GM19240 (cell line): ENCODE results near the gene TUBG2.
"Not testable (repeated sequence)": the region's sequence is repeated elsewhere in the genome, so short reads cannot be mapped to it uniquely, and the experiment has no call there.

Experiments used
- DNase-seq: peaks from one replicate; pipeline ENCODE4 v3.0.0; 2011; ENCODE audit warnings: low spot score; ENCODE audit not compliant: insufficient read length

The TUBG2 gene

GRCh38 chr17:42659079-42659931 is at the start of gene TUBG2:
Gene TUBG2, plus strand, starts transcription at chr17:42659284. Its CDS starts 220 bp downstream, at chr17:42659504.
- no peak for DNase-seq

DNA sequence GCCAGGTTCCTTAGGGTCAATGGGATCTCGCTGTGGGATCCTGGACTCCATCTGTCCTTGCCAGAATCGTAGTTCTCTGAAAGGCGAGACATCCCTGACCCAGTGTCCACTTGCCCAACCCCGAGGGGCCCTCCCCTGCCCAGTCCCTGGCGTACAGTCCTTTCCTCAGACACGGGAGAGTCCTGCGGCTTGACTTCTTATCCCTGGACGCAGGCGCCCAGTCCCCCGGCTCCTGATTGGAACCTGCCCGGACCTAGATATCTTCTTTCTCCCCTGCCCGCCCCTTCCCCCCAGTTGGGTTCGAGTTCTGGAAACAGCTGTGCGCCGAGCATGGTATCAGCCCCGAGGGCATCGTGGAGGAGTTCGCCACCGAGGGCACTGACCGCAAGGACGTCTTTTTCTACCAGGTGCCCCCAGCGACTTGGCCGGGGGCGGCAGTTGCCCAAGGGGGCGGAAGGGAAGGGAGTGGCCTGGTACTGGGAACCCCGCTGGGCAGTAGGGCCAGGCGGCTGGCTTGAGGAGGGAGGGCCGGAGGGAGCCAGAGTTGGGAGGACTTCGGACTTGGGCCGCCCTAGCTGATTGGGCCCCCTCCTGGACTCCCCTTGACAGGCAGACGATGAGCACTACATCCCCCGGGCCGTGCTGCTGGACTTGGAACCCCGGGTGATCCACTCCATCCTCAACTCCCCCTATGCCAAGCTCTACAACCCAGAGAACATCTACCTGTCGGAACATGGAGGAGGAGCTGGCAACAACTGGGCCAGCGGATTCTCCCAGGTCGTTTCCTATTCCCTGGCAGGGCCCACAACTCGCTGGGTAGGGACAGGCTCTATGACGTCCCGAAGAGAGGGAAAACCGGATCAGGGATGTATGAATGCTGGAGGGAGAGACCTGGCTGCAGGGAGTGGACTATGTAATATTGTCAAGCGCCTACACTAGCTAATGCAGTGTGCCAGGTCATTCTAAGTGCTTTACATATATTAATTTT is 49.0 kb upstream of the TUBG2 start:
- not testable (repeated sequence) for DNase-seq

GRCh38 chr17:42612013-42612412 is 47.1 kb upstream of the TUBG2 start:
- no peak for DNase-seq

DNA sequence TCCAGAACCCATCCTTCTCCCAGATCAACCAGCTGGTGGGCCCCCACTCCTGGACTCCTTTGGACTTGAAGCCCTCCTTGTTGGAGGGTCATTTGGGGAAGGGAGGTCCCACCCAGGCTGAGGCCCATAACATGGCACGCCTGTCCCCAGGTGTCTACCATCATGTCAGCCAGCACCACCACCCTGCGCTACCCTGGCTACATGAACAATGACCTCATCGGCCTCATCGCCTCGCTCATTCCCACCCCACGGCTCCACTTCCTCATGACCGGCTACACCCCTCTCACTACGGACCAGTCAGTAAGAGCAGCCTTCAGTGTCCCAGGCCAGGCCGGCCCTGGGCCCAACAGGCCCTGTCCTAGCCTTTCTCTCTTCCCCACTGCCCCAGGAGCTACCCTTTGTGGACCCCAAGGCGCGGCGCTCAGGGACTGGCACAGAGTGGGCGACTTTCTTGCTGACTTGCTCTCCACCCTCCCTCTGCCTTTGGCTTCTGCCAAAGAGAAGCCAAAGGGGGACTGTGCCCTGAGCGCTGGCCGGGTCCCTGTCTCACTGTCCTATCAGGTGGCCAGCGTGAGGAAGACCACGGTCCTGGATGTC is 45.3 kb upstream of the TUBG2 start:
- no peak for DNase-seq

GRCh38 chr17:42617956-42618431 is 41.1 kb upstream of the TUBG2 start:
- no peak for DNase-seq

DNA sequence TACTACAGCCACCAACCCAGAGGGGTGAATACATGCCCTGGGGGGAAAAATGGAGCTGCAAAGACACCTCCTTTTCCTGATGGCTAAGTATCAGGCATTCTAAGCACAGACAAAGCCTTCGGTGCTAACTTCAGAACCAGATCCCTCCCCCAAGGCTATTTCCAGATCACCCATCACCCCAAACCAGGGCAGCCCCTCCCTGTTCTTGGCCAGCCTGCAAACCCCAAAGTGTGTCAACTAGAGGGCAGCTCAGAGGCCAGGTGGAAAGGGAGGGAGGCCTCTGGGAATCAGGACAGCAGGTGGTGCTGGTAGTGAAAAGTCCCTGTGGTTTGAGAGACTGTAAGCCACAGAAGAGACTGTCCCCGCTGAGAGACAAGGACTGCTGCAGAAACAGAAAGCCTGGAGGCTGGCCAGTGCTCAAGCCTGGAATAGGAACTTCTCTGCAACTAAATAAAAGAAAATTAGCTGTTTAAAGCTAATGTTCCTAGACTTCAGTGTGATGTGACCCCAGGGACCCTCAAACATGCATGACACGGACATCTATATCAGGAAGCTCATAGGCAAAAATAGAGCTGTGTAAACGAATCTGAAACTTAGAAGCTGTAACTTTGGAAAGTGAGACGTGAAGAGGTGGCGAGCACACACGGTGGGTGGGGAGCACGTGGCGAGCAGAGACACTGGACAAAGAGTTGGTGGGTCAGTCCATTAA is 40.5 kb upstream of the TUBG2 start:
- peak; percentile 85 for DNase-seq

- not testable (repeated sequence) for DNase-seq
Measured at GRCh38 chr17:42621987-42622386, 37.1 kb upstream of the TUBG2 start.

DNA sequence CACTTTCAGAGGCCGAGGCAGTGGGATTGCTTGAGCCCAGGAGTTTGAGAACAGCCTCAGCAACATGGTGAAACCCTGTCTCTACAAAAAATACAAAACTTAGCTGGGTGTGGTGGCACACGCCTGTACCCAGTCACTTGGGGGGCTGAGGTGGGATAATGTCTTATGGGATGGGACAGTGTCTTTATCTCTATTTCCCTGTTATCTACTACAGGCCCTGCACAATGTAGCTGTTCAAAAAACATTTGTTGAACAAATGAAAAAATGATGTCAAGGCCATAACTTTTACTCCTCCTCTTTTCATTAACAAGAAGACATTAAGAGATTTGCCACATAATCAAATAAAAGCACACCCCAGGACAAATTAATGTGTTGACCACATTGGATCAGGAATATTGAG is 35.8 kb upstream of the TUBG2 start:
- no peak for DNase-seq

DNA sequence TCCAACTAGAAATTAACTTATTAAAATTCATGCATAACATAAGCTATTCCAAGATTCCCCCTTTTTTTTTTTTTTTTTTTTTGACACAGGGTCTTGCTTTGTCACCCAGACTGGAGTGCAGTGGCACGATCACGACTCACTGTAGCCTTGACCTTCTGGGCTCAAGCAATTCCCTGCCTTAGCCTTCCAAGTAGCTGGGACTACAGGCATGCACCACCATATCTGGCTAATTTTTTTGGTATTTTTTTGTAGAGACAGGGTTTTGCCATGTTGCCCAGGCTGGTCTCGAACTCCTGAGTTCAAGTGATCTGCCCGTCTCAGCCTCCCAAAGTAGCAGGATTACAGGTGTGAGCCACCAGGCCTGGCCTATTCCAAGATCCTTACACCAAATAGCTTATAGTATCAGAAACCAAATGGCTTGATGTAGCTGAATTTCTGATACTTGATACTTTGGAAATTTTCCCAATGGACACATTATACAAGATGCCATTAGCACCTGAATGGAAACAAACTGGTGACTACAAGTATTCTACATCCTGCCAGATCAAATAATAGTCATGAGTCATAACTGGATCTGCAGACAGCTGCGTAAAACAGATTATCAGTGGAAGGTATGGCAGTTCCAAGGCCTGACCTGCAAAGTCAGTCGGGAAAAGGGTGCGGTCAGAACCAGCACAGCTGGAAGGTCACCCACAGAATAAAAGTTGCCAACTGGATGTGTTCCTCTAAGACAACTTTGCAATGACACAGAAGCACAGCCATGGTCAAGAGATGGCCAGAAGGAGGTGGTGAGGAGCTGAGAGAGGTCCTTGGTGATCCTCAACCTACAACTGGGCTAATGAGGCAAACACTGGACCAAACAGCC is 35.1 kb upstream of the TUBG2 start:
- no peak for DNase-seq

DNA sequence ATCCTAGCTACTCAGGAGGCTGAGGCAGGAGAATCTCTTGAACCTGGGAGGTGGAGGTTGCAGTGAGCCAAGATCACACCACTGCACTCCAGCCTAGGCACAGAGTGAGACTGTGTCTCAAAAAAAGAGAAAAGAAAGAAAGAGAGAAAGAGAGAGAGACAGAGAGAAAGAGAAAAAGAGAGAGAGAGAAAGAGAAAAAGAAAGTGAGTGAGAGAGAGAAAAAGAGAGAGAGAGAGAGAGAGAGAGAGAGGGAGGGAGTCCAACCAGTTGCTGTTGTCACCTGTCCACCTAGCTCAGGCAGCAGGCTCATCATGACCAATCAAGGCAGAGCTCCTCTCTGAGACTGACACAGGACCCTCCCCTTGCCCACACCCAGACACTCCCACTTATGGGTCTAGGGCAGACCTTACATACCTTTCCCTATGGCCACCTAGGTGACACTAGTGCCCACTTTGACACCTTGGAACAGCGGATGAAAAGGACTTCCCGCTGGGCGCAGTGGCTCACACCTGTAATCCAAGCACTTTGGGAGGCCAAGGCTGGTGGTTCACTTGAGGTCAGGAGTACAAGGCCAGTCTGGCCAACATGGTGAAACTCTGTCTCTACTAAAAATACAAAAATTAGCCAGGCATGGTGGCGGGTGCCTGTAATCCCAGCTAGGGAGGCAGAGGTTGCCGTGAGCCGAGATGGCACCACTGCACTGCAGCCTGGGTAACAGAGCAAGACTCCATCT is 31.9 kb upstream of the TUBG2 start:
- not testable (repeated sequence) for DNase-seq

- DNase-seq: no peak
Measured at GRCh38 chr17:42629411-42630009, 29.6 kb upstream of the TUBG2 start.

GRCh38 chr17:42632949-42633444 is 26.1 kb upstream of the TUBG2 start:
- no peak for DNase-seq

- no peak for DNase-seq
Measured at GRCh38 chr17:42639525-42640113, 19.5 kb upstream of the TUBG2 start.

GRCh38 chr17:42640121-42640520 is 19.0 kb upstream of the TUBG2 start:
- no peak for DNase-seq

DNA sequence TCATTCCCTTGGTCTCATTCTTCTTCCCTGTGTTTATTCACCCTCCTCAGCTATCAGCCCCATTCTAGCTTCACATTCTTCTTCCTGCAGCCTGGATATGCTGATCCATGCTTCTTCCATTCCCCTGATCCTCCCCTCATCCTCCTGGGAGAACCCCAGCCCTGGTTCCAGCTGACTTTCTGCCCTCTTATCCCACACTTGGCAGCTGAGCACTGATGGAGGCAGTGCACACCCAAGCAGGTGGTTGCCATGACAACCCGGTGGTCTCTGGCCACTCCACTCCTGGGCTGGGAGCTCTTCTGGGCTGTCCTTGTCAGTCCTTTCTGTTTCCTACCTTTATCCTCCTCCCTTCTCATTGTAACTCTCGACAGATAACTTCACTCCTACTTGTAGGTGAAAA is 16.7 kb upstream of the TUBG2 start:
- no peak for DNase-seq

- DNase-seq: no peak
Measured at GRCh38 chr17:42647778-42648177, 11.3 kb upstream of the TUBG2 start.

DNA sequence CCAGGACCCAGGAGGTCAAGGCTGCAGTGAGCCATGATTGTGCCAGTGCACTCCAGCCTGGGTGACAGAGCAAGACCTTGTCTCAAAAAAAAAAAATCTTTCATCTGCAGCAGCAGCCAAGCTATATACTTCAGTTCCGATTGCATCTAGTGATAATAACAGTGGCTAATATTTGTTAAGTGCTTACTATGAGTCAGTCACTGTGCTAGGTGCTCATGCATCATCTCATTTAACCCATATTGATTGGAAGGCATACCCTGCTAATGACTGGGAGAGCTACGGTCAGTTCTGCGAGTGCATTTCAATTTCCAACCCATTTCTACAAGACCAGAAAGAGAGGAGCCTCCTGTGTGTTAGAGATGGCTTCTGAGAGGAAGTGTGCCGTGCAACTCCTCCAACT is 7.7 kb upstream of the TUBG2 start:
- no peak for DNase-seq
